K562 (cell line): Measurements from ENCODE around the gene IPP. TPM values are rescaled to one million over a fixed set of nuclear protein-coding genes. Genes with fewer than 3 reads are reported as not detected.

Experiments
- ATAC-seq: fragments of 200-7000 bp; cut with Tn5 transposase; 3 replicates; pipeline ENCODE4 v1.9.1; 2020; ENCODE audit warnings: moderate library complexity
- BruUV-seq: library from RNA; stranded (reverse); fragments of 400-500 nt; replicated peaks from 2 replicates; lab custom pipeline; 2021; lab: Mats Ljungman, UMichigan
- CTCF ChIA-PET: fragments of 300-600 bp; formaldehyde crosslinking; extraction: SDS; loops from one replicate; lab custom pipeline; 2021; ENCODE audit warnings: low intra/inter-chr PET ratio; lab: Yijun Ruan, JAX
- POLR2A ChIA-PET: fragments of 300-600, 350-650 bp; sonication (Branson Sonifier 250); formaldehyde crosslinking; extraction: SDS; loops from one replicate; lab custom pipeline; 2021; ENCODE audit warnings: antibody characterized with exemption, inconsistent platforms; lab: Yijun Ruan, JAX
- DNase-seq, 4 experiments: peaks; one replicate each; pipeline versions ENCODE4 v3.0.0 to v3.0.0-alpha.2; 2011 to 2018; ENCODE audit warnings: low spot score in 3 of 4, mixed read lengths in 3 of 4; ENCODE audit errors: extremely low read depth in 1 of 4
- FAIRE-seq: peaks from 2 replicates; lab custom pipeline; 2011; peaks lifted over from hg19 to GRCh38; lab: Jason Lieb, UNC
- H2AFZ ChIP-seq: 2 replicates; pipeline ENCODE4 v1.6.0; 2011; ENCODE audit warnings: low read depth, low read length, control low read depth, inconsistent platforms
- H3K27ac ChIP-seq: fragments of 200-600 bp; 3 replicates; pipeline ENCODE4 v1.8.0; 2011; ENCODE audit warnings: low read depth, mild to moderate bottlenecking, control low read depth, inconsistent platforms, low read length, moderate library complexity, mixed read lengths; ENCODE audit errors: extremely low read depth
- H3K27me3 ChIP-seq, 2 experiments: fragments of 300-600 bp in 1 of 2; 2 replicates in 1 of 2; 3 replicates in 1 of 2; pipeline versions ENCODE4 v1.6.0 to v1.8.0; 2011; ENCODE audit warnings: inconsistent platforms in 2 of 2, low read length in 2 of 2, mild to moderate bottlenecking in 1 of 2, mixed read lengths in 1 of 2, moderate library complexity in 1 of 2; ENCODE audit not compliant: control insufficient read depth in 2 of 2, insufficient read depth in 2 of 2
- H3K36me3 ChIP-seq: fragments of 300-600 bp; 3 replicates; pipeline ENCODE4 v1.8.0; 2011; ENCODE audit warnings: mild to moderate bottlenecking, low read length, inconsistent platforms; ENCODE audit not compliant: control insufficient read depth, insufficient read depth
- H3K4me1 ChIP-seq, 2 experiments: fragments of 200-600 bp in 1 of 2; replicated peaks in 1 of 2; 2 replicates in 1 of 2; 3 replicates in 1 of 2; pipeline versions ENCODE4 v1.5.1 to v1.8.0; 2011; ENCODE audit warnings: inconsistent platforms in 2 of 2, low read length in 2 of 2, mild to moderate bottlenecking in 1 of 2, mixed read lengths in 1 of 2, moderate library complexity in 1 of 2; ENCODE audit not compliant: control insufficient read depth in 2 of 2, insufficient read depth in 2 of 2
- H3K4me2 ChIP-seq: 2 replicates; pipeline ENCODE4 v1.6.1; 2011; ENCODE audit warnings: low read length, control low read depth, inconsistent platforms, mixed read lengths; ENCODE audit not compliant: insufficient read depth
- H3K4me3 ChIP-seq: fragments of 200-600 bp; sonication (generic), shearing (Covaris generic); 2 replicates; pipeline ENCODE4 v1.5.1; 2016; ENCODE audit warnings: control low read depth, inconsistent platforms
- H3K79me2 ChIP-seq: fragments of 200-600 bp; 3 replicates; pipeline ENCODE4 v1.8.0; 2011; ENCODE audit warnings: low read length, inconsistent platforms; ENCODE audit not compliant: control insufficient read depth, insufficient read depth
- H3K9ac ChIP-seq, 2 experiments: 2 replicates each; pipeline versions ENCODE4 v1.6.0 to v1.6.1; 2011; ENCODE audit warnings: low read depth in 2 of 2, low read length in 2 of 2, control low read depth in 1 of 2, inconsistent platforms in 1 of 2, mild to moderate bottlenecking in 1 of 2, mixed read lengths in 1 of 2; ENCODE audit not compliant: insufficient read depth in 1 of 2
- H3K9me1 ChIP-seq: one replicate; pipeline ENCODE4 v1.6.0; 2011; ENCODE audit warnings: inconsistent platforms, mild to moderate bottlenecking, low read length, moderate library complexity; ENCODE audit not compliant: control insufficient read depth, insufficient read depth
- H3K9me3 ChIP-seq: replicated peaks from 2 replicates; pipeline ENCODE4 v1.5.1; 2011; ENCODE audit warnings: low read depth, low read length, inconsistent platforms; ENCODE audit not compliant: control insufficient read depth, insufficient read depth
- H4K20me1 ChIP-seq: replicated peaks from 2 replicates; pipeline ENCODE4 v1.6.1; 2011; ENCODE audit warnings: low read length, inconsistent platforms, mixed read lengths; ENCODE audit not compliant: control insufficient read depth, insufficient read depth
- CCAR2 ChIP-seq: fragments of 200-400 bp; formaldehyde crosslinking; IDR thresholded peaks from 2 replicates; pipeline ENCODE4 v1.6.1; 2017; ENCODE audit warnings: mild to moderate bottlenecking, low read depth, low read length
- CEBPB ChIP-seq: fragments of 450-650 bp; IDR thresholded peaks from 2 replicates; pipeline ENCODE4 v1.6.1; 2016; ENCODE audit warnings: missing genetic modification characterization, missing compliant biosample characterization
- E2F3 ChIP-seq: fragments of 250-450 bp; sonication (Bioruptor Pico); IDR thresholded peaks from 2 replicates; pipeline ENCODE4 v1.4.0; 2020; ENCODE audit warnings: mild to moderate bottlenecking
- SLC30A9 ChIP-seq: fragments of 250-450 bp; sonication (Bioruptor Pico); IDR thresholded peaks from 2 replicates; pipeline ENCODE4 v1.8.0; 2022; ENCODE audit warnings: mild to moderate bottlenecking, moderate library complexity
- TRIM24 ChIP-seq, 2 experiments: fragments of 450-650 bp; IDR thresholded peaks; 2 replicates each; pipeline ENCODE4 v1.6.1; 2016
- ZNF316 ChIP-seq: fragments of 450-650 bp; IDR thresholded peaks from 2 replicates; pipeline ENCODE4 v1.6.1; 2016
- WGBS: fragments of 100-300 bp; shearing (Covaris generic); methylation state at CpG from one replicate; pipeline ENCODE4 v1.1.6; 2016; ENCODE audit warnings: low coverage, mixed read lengths; ENCODE audit not compliant: insufficient coverage; ENCODE audit errors: missing lambda C conversion rate; 5-methylcytosine and 5-hydroxymethylcytosine counted together
- in situ Hi-C: fragments of 300-500 bp; cut with MboI; formaldehyde crosslinking; loops from 4 replicates; pipeline ENCODE4 v1.15.0; 2018; ENCODE audit warnings: inconsistent platforms, mixed read lengths
- intact Hi-C: fragments of 100-400 bp; cut with micrococcal nuclease; formaldehyde crosslinking; loops from 2 replicates; pipeline ENCODE4 v1.14.2; 2022
- polyA plus RNA-seq, 8 experiments: library from polyadenylated mRNA; depleted of rRNA in 4 of 8; stranded (reverse) in 5 of 8; unstranded in 3 of 8; fragments of >200 nt; fragmentation: Nextera tagmentation in 2 of 8; fragmentation: Illumina TruSeq in 1 of 8; extraction: Ambion mirVana in 2 of 8; extraction: Trizol in 1 of 8; gene quantifications; 2 replicates each; pipeline versions ENCODE4 v1.2.1 to v1.2.3, GENCODE V29; 2011 to 2014; ENCODE audit warnings: inconsistent platforms in 1 of 8, missing spikeins in 1 of 8
- total RNA-seq, 7 experiments: library from RNA; depleted of rRNA in 6 of 7; stranded (reverse); fragments of >200 nt in 6 of 7; fragmentation: Illumina TruSeq in 2 of 7; extraction: Trizol in 2 of 7; gene quantifications; 2 replicates each; pipeline versions ENCODE4 v1.2.1 to v1.2.3, GENCODE V29; 2011 to 2021; ENCODE audit warnings: low replicate concordance in 1 of 7
- TF ChIP-seq, protein P1 (sequence below): sonication (generic); formaldehyde crosslinking; IDR thresholded peaks from 2 replicates; pipeline ENCODE4 v1.4.0; 2020; ENCODE audit warnings: mild to moderate bottlenecking, missing genetic modification reagents
- TF ChIP-seq, protein P2 (sequence below): fragments of 450-650 bp; IDR thresholded peaks from 2 replicates; pipeline ENCODE4 v1.6.1; 2017; ENCODE audit warnings: antibody characterized with exemption, mild to moderate bottlenecking

Gene IPP
- total and polyA plus RNA-seq, 9 of the 15 experiments (the other 6 are each of a cell fraction or from before 2014, with no cell fraction given) = 6.9 to 15.1 (median 9.7) TPM

DNA sequence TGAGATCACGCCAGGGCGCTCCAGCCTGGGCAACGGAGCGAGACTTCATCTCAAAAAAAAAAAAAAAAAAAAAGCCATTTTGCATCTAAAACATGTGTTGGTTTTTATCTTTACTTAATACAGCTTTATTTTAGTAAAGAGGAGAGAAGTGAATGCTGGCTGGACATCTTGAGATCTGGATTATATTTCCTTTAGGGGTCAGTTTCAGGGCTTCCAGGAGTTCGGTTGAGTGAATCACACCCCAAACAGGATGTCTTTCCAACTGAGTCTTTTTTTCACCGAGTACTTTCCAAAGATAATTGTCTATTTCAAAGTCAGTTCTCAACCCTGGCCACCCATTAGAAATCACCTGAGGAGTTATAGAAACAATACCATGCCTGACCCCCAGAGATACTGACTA lies 16.6 kb upstream of the IPP start:
- CTCF ChIA-PET = no interaction called here

DNA sequence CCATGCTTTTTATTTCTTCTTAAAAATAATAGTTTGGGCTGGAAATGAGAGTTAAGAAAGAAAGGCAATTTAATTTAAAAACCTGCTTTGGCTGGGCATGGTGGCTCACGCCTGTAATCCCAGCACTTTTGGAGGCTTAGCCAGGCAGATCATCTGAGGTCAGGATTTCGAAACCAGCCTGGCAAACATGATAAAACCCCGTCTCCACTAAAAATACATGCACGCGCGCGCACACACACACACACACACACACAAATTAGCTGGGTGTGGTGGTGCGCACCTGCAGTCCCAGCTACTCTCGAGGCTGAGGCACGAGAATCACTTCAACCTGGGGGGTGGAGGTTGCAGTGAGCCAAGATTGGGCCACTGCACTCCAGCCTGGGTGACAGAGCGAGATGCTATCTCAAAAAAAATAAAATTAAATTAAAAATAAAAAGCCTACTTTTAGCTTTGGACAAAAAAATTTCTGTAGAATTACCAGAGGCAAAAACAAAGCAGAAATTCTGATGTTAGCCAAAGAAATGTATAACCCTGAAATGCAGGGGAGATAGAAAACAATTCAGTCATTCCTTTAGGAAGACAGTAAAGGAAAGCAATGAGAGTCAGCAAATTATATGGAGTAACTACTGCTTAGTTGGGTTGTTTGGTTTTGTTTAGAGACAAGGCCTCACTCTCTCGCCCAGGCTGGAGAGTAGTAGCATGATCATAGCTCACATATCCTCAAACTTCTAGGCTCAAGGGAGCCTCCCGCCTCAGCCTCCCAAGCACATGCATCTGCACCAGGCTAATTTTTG lies 15.7 kb upstream of the IPP start:
- Histone ChIP-seq H3K4me3 (no peak overlapping the region), H3K36me3 (no peaks in the 10 kb centered on the region), H3K4me1 (peaks cover 7 to 10% of the 10 kb centered on the region in 2 experiments; a peak in 4 of 5 replicates), H3K9me3 (no peaks in the 10 kb centered on the region), H3K27ac (no peak overlapping the region), H3K27me3 (no peaks in the 10 kb centered on the region), H4K20me1 (no peaks in the 10 kb centered on the region), H3K9me1 (no peaks in the 10 kb centered on the region), H2AFZ (peak overlapping the region; percentile 36; the same call in 1 of the 2 replicates), H3K9ac (no peak overlapping the region), H3K4me2 (no peak overlapping the region), H3K79me2 (no peaks in the 10 kb centered on the region)
- ChIA-PET CTCF (no interaction called here), POLR2A (no interaction called here)
- ATAC-seq (no peak), FAIRE-seq (no peak), DNase-seq (no peak)
- WGBS = 66% methylated on average over 13 of the region's 13 CpGs
- in situ Hi-C loops (no loop called here), intact Hi-C loops (no loop called here)
- BruUV-seq = no TSS peak
- TF ChIP-seq, protein P1, sequence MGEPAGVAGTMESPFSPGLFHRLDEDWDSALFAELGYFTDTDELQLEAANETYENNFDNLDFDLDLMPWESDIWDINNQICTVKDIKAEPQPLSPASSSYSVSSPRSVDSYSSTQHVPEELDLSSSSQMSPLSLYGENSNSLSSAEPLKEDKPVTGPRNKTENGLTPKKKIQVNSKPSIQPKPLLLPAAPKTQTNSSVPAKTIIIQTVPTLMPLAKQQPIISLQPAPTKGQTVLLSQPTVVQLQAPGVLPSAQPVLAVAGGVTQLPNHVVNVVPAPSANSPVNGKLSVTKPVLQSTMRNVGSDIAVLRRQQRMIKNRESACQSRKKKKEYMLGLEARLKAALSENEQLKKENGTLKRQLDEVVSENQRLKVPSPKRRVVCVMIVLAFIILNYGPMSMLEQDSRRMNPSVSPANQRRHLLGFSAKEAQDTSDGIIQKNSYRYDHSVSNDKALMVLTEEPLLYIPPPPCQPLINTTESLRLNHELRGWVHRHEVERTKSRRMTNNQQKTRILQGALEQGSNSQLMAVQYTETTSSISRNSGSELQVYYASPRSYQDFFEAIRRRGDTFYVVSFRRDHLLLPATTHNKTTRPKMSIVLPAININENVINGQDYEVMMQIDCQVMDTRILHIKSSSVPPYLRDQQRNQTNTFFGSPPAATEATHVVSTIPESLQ (CRISPR knock-in tag) = no peak
- TF ChIP-seq CEBPB (tag) (peak; percentile 75), CCAR2 (no peak), ZNF316 (peak; percentile 80), TRIM24 (IDR thresholded peaks at IDR 0.05) (peak; percentile 19 to 50; a peak in 2 of 4 replicates)
- TF ChIP-seq, protein P2, sequence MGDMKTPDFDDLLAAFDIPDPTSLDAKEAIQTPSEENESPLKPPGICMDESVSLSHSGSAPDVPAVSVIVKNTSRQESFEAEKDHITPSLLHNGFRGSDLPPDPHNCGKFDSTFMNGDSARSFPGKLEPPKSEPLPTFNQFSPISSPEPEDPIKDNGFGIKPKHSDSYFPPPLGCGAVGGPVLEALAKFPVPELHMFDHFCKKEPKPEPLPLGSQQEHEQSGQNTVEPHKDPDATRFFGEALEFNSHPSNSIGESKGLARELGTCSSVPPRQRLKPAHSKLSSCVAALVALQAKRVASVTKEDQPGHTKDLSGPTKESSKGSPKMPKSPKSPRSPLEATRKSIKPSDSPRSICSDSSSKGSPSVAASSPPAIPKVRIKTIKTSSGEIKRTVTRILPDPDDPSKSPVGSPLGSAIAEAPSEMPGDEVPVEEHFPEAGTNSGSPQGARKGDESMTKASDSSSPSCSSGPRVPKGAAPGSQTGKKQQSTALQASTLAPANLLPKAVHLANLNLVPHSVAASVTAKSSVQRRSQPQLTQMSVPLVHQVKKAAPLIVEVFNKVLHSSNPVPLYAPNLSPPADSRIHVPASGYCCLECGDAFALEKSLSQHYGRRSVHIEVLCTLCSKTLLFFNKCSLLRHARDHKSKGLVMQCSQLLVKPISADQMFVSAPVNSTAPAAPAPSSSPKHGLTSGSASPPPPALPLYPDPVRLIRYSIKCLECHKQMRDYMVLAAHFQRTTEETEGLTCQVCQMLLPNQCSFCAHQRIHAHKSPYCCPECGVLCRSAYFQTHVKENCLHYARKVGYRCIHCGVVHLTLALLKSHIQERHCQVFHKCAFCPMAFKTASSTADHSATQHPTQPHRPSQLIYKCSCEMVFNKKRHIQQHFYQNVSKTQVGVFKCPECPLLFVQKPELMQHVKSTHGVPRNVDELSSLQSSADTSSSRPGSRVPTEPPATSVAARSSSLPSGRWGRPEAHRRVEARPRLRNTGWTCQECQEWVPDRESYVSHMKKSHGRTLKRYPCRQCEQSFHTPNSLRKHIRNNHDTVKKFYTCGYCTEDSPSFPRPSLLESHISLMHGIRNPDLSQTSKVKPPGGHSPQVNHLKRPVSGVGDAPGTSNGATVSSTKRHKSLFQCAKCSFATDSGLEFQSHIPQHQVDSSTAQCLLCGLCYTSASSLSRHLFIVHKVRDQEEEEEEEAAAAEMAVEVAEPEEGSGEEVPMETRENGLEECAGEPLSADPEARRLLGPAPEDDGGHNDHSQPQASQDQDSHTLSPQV = peak; percentile 33; the same call in 1 of the 2 replicates

More for the DNA sequence above, 16.6 kb upstream of the IPP start:
- Histone ChIP-seq H3K9me1 (no peaks in the 10 kb centered on the region), H3K4me1 (peaks cover 7 to 10% of the 10 kb centered on the region in 2 experiments; a peak in 4 of 5 replicates), H2AFZ (peak overlapping the region; percentile 10), H3K9me3 (no peaks in the 10 kb centered on the region), H3K79me2 (no peaks in the 10 kb centered on the region), H3K4me3 (no peak overlapping the region), H3K9ac (no peak overlapping the region), H3K36me3 (no peaks in the 10 kb centered on the region), H3K27ac (no peak overlapping the region), H4K20me1 (no peaks in the 10 kb centered on the region), H3K4me2 (no peak overlapping the region), H3K27me3 (no peaks in the 10 kb centered on the region)
- in situ Hi-C loops = no loop called here
- POLR2A ChIA-PET = interaction anchor here (1.2 kb wide), 1 partner anchor 14 kb away, joined by 3 read pairs; no protein-coding TSS in a partner anchor
- intact Hi-C loops = no loop called here
- FAIRE-seq = no peak
- no peak for ATAC-seq
- TF ChIP-seq E2F3 (CRISPR knock-in tag) (no peak), SLC30A9 (CRISPR knock-in tag) (no peak)
- no peak for DNase-seq
- no TSS peak for BruUV-seq
- 54% methylated on average over 6 of the region's 6 CpGs for WGBS
